CD14-positive monocyte (primary cell): ENCODE results near the gene EGLN2. TPM values are rescaled to one million over a fixed set of nuclear protein-coding genes. Genes with fewer than 3 reads are reported as not detected.

Experiments used
- DNase-seq, 3 donors: peaks; one replicate each; pipeline ENCODE4 v3.0.0-alpha.2; 2011 to 2022
- H2AFZ ChIP-seq: 2 replicates; pipeline ENCODE4 v1.6.0; 2012; ENCODE audit warnings: mild to moderate bottlenecking, low read depth, low read length, inconsistent platforms; ENCODE audit not compliant: insufficient read depth, poor library complexity, severe bottlenecking
- H3K27ac ChIP-seq, 2 donors: 1 replicate in 1 of 2; 2 replicates in 1 of 2; pipeline ENCODE4 v1.5.1; 2012 to 2013; ENCODE audit warnings: low read length in 2 of 2, control low read depth in 1 of 2, inconsistent platforms in 1 of 2, low read depth in 1 of 2, mild to moderate bottlenecking in 1 of 2
- H3K27me3 ChIP-seq, 2 donors: one replicate each; pipeline versions ENCODE4 v1.6.0 to v1.6.1; 2011 to 2013; ENCODE audit warnings: low read length in 2 of 2; ENCODE audit not compliant: control insufficient read depth in 2 of 2, insufficient read depth in 2 of 2
- H3K36me3 ChIP-seq, 2 donors: replicated peaks in 1 of 2; 1 replicate in 1 of 2; 2 replicates in 1 of 2; pipeline versions ENCODE4 v1.5.1 to v1.6.1; 2012 to 2013; ENCODE audit warnings: low read length in 2 of 2, control low read depth in 1 of 2, inconsistent platforms in 1 of 2, mild to moderate bottlenecking in 1 of 2; ENCODE audit not compliant: insufficient read depth in 2 of 2, control insufficient read depth in 1 of 2
- H3K4me1 ChIP-seq, 2 donors: 1 replicate in 1 of 2; 2 replicates in 1 of 2; pipeline versions ENCODE4 v1.5.1 to v1.6.1; 2012 to 2013; ENCODE audit warnings: low read length in 2 of 2, control low read depth in 1 of 2, inconsistent platforms in 1 of 2, mild to moderate bottlenecking in 1 of 2, moderate library complexity in 1 of 2; ENCODE audit not compliant: insufficient read depth in 2 of 2, control insufficient read depth in 1 of 2
- H3K4me2 ChIP-seq: replicated peaks from 2 replicates; pipeline ENCODE3; 2012; ENCODE audit warnings: low read length, moderate library complexity, mild to moderate bottlenecking; ENCODE audit not compliant: poor library complexity, severe bottlenecking; ENCODE audit errors: extremely low read depth
- H3K4me3 ChIP-seq, 3 experiments: fragments of 200-600 bp in 1 of 3; sonication (generic) in 1 of 3; replicated peaks in 1 of 3; 1 replicate in 2 of 3; 2 replicates in 1 of 3; pipeline ENCODE4 v1.5.1; 2011 to 2013; ENCODE audit warnings: low read length in 3 of 3, mild to moderate bottlenecking in 3 of 3, control low read depth in 2 of 3, low read depth in 2 of 3, inconsistent platforms in 1 of 3, moderate library complexity in 1 of 3
- H3K79me2 ChIP-seq: 2 replicates; pipeline ENCODE4 v1.6.0; 2012; ENCODE audit warnings: mild to moderate bottlenecking, control low read depth, inconsistent platforms, low read length, moderate library complexity; ENCODE audit not compliant: insufficient read depth
- H3K9ac ChIP-seq: 2 replicates; pipeline ENCODE4 v1.6.0; 2017; ENCODE audit warnings: low read length, mild to moderate bottlenecking; ENCODE audit not compliant: insufficient read depth, poor library complexity, severe bottlenecking
- H3K9me3 ChIP-seq, 2 donors: replicated peaks in 1 of 2; 1 replicate in 1 of 2; 2 replicates in 1 of 2; pipeline versions ENCODE4 v1.5.1 to v1.6.1; 2012 to 2013; ENCODE audit warnings: low read length in 2 of 2, control low read depth in 1 of 2; ENCODE audit not compliant: control insufficient read depth in 1 of 2, insufficient read depth in 1 of 2
- H4K20me1 ChIP-seq: 2 replicates; pipeline ENCODE4 v1.6.0; 2012; ENCODE audit warnings: mild to moderate bottlenecking, low read length, control low read depth, moderate library complexity; ENCODE audit not compliant: insufficient read depth
- H3K27ac Mint-ChIP-seq, 7 donors: one replicate each; pipeline ENCODE4 v1.8.0; 2020; ENCODE audit warnings: mild to moderate bottlenecking in 7 of 7, mixed read lengths in 7 of 7, moderate library complexity in 6 of 7, inconsistent platforms in 2 of 7
- H3K27me3 Mint-ChIP-seq, 3 donors: one replicate each; pipeline ENCODE4 v1.8.0; 2021 to 2022; ENCODE audit warnings: low read depth in 3 of 3, mild to moderate bottlenecking in 3 of 3, mixed read lengths in 3 of 3, moderate library complexity in 3 of 3, inconsistent platforms in 1 of 3
- H3K36me3 Mint-ChIP-seq, 2 donors: one replicate each; pipeline ENCODE4 v1.8.0; 2020; ENCODE audit warnings: mixed read lengths in 2 of 2, inconsistent platforms in 1 of 2, mild to moderate bottlenecking in 1 of 2
- H3K4me1 Mint-ChIP-seq: one replicate; pipeline ENCODE4 v1.8.0; 2020; ENCODE audit warnings: mild to moderate bottlenecking, mixed read lengths
- H3K4me3 Mint-ChIP-seq, 2 donors: one replicate each; pipeline ENCODE4 v1.8.0; 2020; ENCODE audit warnings: mild to moderate bottlenecking in 2 of 2, mixed read lengths in 2 of 2, moderate library complexity in 1 of 2
- H3K9me3 Mint-ChIP-seq, 7 donors: one replicate each; pipeline ENCODE4 v1.8.0; 2020 to 2022; ENCODE audit warnings: mixed read lengths in 7 of 7, mild to moderate bottlenecking in 6 of 7, moderate library complexity in 6 of 7, inconsistent platforms in 2 of 7
- CTCF ChIP-seq: fragments of 200-600 bp; IDR thresholded peaks from one replicate; pipeline ENCODE4 v1.8.0; 2022; ENCODE audit warnings: antibody characterized with exemption, mild to moderate bottlenecking
- WGBS: methylation state at CpG from one replicate; pipeline ENCODE4 v1.1.5; 2013; ENCODE audit warnings: missing lambda C conversion rate; ENCODE audit not compliant: insufficient coverage; 5-methylcytosine and 5-hydroxymethylcytosine counted together
- intact Hi-C, 2 donors: fragments of 100-400 bp; cut with micrococcal nuclease; formaldehyde crosslinking; loops; one replicate each; pipeline versions ENCODE4 v1.15.0 to v1.15.1; 2023
- polyA plus RNA-seq, 3 donors: library from polyadenylated mRNA; depleted of rRNA in 1 of 3; unstranded in 2 of 3; stranded (reverse) in 1 of 3; fragments of 300-500 nt in 2 of 3; fragments of >200 nt in 1 of 3; fragmentation: Illumina TruSeq in 2 of 3; gene quantifications; 1 replicate in 2 of 3; 2 replicates in 1 of 3; pipeline ENCODE4 v1.2.3, GENCODE V29; 2012 to 2021

Gene EGLN2
- polyA plus RNA-seq, 3 donors, result 60.6 to 76.8 (median 64.5) TPM

- Histone ChIP-seq H3K36me3 (peaks cover 36 to 54% of the 10 kb centered on the region in 2 donors), H3K9ac (peak overlapping the region; percentile 16), H4K20me1 (peaks cover 82% of the 10 kb centered on the region), H3K79me2 (peaks cover 85% of the 10 kb centered on the region), H3K4me1 (peaks cover 67 to 74% of the 10 kb centered on the region in 2 donors), H3K4me2 (peak overlapping the region; percentile 94), H3K9me3 (no peaks in the 10 kb centered on the region), H3K27me3 (no peaks in the 10 kb centered on the region), H2AFZ (no peak overlapping the region), H3K27ac (peak overlapping the region; percentile 61 to 67), H3K4me3 (peak overlapping the region in 2 of 3 experiments; percentile 13 to 66)
- peak overlapping the region; percentile 67 to 89 for H3K4me3 Mint-ChIP-seq
- intact Hi-C loops, result loop anchor here in 1 of 2 donors (10.0 kb wide), 1 partner anchor 48 kb away; the partner anchor contains the start of genes ACTMAP and SNRPA
- peak overlapping the region; percentile 76 to 92 (median 86) for H3K27ac Mint-ChIP-seq
- H3K27me3 Mint-ChIP-seq, result peaks cover 0 to 3% (median 2%) of the 10 kb centered on the region in 3 donors
- peaks cover 82% of the 10 kb centered on the region for H3K4me1 Mint-ChIP-seq
- WGBS, result 33% methylated on average over 11 of the region's 11 CpGs
- H3K36me3 Mint-ChIP-seq, result peaks cover 37 to 55% of the 10 kb centered on the region in 2 donors
- H3K9me3 Mint-ChIP-seq, result no peaks in the 10 kb centered on the region
- DNase-seq, result peak in 2 of 3 donors; percentile 25 to 49
- no peak for TF ChIP-seq CTCF
Measured at GRCh38 chr19:40802300-40803169, 3.5 kb downstream of the EGLN2 start.

GRCh38 chr19:40803170-40803856 is 4.3 kb downstream of the EGLN2 start:
- H3K27me3 ChIP-seq, result no peaks in the 10 kb centered on the region
- Mint-ChIP-seq H3K27me3 (peaks cover 0 to 3% (median 2%) of the 10 kb centered on the region in 3 donors), H3K27ac (peak overlapping the region; percentile 76 to 92 (median 86)), H3K4me1 (peaks cover 78% of the 10 kb centered on the region), H3K36me3 (peaks cover 45 to 63% of the 10 kb centered on the region in 2 donors), H3K9me3 (no peaks in the 10 kb centered on the region), H3K4me3 (peak overlapping the region; percentile 67 to 89)
- no peak for DNase-seq
- peak overlapping the region in 2 of 3 experiments; percentile 13 to 66 for H3K4me3 ChIP-seq
- peaks cover 44 to 61% of the 10 kb centered on the region in 2 donors for H3K36me3 ChIP-seq
- peaks cover 60 to 66% of the 10 kb centered on the region in 2 donors for H3K4me1 ChIP-seq
- H3K79me2 ChIP-seq, result peaks cover 90% of the 10 kb centered on the region
- H3K4me2 ChIP-seq, result peak overlapping the region; percentile 94
- peak overlapping the region; percentile 16 for H3K9ac ChIP-seq
- no peak for TF ChIP-seq CTCF
- intact Hi-C loops, result loop anchor here in 1 of 2 donors (10.0 kb wide), 1 partner anchor 49 kb away; the partner anchor contains the start of genes ACTMAP and SNRPA
- H2AFZ ChIP-seq, result no peak overlapping the region
- H4K20me1 ChIP-seq, result peaks cover 90% of the 10 kb centered on the region
- 86% methylated on average over 4 of the region's 9 CpGs for WGBS
- H3K9me3 ChIP-seq, result no peaks in the 10 kb centered on the region
- H3K27ac ChIP-seq, result peak overlapping the region; percentile 61 to 67
